ENCODE results near the gene ASNSD1.
"Not testable (repeated sequence)": the region's sequence is repeated elsewhere in the genome, so short reads cannot be mapped to it uniquely, and the experiment has no call there.

Gene ASNSD1

DNA sequence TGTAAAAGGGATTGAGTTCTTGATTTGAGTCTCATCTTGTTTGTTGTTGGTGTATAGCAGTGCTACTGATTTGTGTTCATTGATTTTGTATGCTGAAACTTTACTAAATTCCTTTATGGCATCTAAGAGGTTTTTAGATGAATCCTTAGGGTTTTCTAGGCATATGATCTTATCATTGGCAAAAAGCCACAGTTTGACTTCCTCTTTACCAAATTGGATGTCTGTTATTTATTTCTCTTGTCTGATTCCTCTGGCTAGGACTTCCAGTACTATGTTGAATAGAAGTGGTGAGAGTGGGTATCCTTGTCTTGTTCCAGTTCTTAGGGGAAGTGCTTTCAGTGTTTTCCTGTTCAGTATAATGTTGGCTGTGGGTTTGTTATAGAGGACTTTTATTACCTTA is 18.0 kb downstream of the ASNSD1 start:
- H3K9me3 ChIP-seq (ENCODE audit: control insufficient read depth, low read length): no peaks in the 10 kb centered on the region

DNA sequence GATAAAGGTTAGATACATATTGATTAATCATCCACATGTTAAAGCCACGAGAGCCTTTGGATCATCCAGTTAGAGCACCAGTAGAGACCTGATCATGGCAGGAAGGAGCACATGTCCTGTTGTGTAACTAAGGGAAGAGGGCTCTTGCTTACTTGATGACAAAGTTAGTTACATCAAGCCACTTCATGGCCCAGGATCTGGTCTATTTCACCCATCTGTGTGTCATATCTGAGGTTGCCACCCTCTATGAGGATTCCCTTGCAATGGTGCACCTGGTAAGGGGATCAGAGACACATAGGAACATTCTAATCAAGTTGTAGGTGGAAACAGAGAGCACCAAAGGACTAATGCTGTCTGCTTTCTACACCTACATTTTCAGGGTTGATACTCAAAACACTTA is 19.9 kb downstream of the ASNSD1 start:
- H3K9ac ChIP-seq (ENCODE audit: low read length): no peak overlapping the region
- no peaks in the 10 kb centered on the region for H3K36me3 ChIP-seq (ENCODE audit: control insufficient read depth, insufficient read depth, low read length)
- no peaks in the 10 kb centered on the region for H3K27me3 ChIP-seq (ENCODE audit: control insufficient read depth, insufficient read depth, low read length)
- no peak overlapping the region for H3K4me3 ChIP-seq (ENCODE audit: low read length)
- peaks cover 5% of the 10 kb centered on the region for H3K4me1 ChIP-seq (ENCODE audit: control insufficient read depth, insufficient read depth, low read length)
- H3K9me3 ChIP-seq (ENCODE audit: control insufficient read depth, low read length): no peaks in the 10 kb centered on the region

More for the DNA sequence above, 18.0 kb downstream of the ASNSD1 start:
- Histone ChIP-seq H3K4me1 (ENCODE audit: control insufficient read depth, insufficient read depth, low read length) (no peaks in the 10 kb centered on the region), H3K36me3 (ENCODE audit: control insufficient read depth, insufficient read depth, low read length) (no peaks in the 10 kb centered on the region), H3K27me3 (ENCODE audit: control insufficient read depth, insufficient read depth, low read length) (no peaks in the 10 kb centered on the region), H3K4me3 (ENCODE audit: low read length) (no peak overlapping the region), H3K9ac (ENCODE audit: low read length) (no peak overlapping the region)

DNA sequence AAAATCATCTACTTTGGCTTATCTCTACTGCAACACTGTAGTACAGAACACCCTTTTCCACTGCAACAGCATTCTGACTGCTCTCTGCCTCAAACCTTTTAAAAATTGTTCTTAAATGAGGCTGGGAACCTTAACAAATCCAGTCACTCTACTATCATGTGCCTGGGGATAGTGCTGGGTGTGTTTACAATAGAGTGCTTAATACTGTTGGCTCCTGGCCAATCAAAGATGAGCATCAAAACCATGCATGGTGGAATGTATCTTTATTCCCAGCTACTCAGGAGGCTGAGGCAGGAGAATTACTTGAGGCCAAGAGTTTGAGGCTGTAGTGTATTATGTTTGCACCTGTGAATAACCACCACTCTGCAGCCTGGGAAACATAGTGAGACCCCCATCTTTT is 20.6 kb downstream of the ASNSD1 start:
- H3K4me3 ChIP-seq (ENCODE audit: low read length): no peak overlapping the region
- no peaks in the 10 kb centered on the region for H3K36me3 ChIP-seq (ENCODE audit: control insufficient read depth, insufficient read depth, low read length)
- H3K27me3 ChIP-seq (ENCODE audit: control insufficient read depth, insufficient read depth, low read length): no peaks in the 10 kb centered on the region
- no peaks in the 10 kb centered on the region for H3K9me3 ChIP-seq (ENCODE audit: control insufficient read depth, low read length)
- H3K9ac ChIP-seq (ENCODE audit: low read length): no peak overlapping the region
- H3K4me1 ChIP-seq (ENCODE audit: control insufficient read depth, insufficient read depth, low read length): peaks cover 5% of the 10 kb centered on the region

DNA sequence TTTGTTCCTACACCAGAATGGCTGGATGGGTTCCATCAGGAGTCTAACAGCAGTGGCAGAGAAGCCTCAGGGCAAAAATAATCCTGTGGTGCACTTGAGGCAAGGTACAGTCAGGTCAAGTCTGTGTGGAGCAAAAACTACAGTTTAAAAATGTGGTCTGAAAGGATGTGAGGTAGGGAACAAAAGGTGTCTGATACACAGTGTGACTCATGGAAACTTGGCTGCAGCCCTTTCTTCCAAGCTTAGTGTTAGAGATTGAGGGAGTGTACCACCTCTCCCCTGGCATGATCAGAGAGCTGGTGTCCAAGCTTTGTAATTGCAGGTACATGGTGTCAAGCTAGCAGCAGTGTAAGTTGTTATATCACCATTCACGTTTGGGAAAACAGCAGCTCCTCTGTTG is 22.1 kb downstream of the ASNSD1 start:
- Histone ChIP-seq H3K27me3 (ENCODE audit: control insufficient read depth, insufficient read depth, low read length) (no peaks in the 10 kb centered on the region), H3K4me1 (ENCODE audit: control insufficient read depth, insufficient read depth, low read length) (peaks cover 5% of the 10 kb centered on the region), H3K9ac (ENCODE audit: low read length) (no peak overlapping the region), H3K9me3 (ENCODE audit: control insufficient read depth, low read length) (no peaks in the 10 kb centered on the region), H3K36me3 (ENCODE audit: control insufficient read depth, insufficient read depth, low read length) (no peaks in the 10 kb centered on the region), H3K4me3 (ENCODE audit: low read length) (no peak overlapping the region)

DNA sequence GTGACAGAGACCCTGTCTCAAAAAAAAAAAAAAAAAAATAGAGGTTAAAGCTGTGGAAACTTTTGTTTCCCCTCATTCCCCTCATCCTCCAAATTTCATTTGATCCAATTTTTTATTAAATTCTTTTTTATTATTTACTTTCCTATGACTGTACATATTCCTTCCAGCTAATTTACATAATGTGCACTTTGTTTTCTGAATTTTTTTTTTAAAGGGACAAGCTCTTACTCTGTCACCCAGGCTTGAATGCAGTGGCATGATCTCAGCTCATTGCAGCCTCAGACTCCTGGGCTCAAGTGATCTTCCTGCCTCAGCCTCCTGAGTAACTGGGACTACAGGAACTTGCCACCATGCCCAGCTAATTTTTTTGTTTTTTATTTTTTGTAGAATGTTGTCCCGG is 23.6 kb downstream of the ASNSD1 start:
- H3K9me3 ChIP-seq (ENCODE audit: control insufficient read depth, low read length): no peaks in the 10 kb centered on the region
- H3K9ac ChIP-seq (ENCODE audit: low read length): no peak overlapping the region
- no peaks in the 10 kb centered on the region for H3K36me3 ChIP-seq (ENCODE audit: control insufficient read depth, insufficient read depth, low read length)
- no peak overlapping the region for H3K4me3 ChIP-seq (ENCODE audit: low read length)
- no peaks in the 10 kb centered on the region for H3K27me3 ChIP-seq (ENCODE audit: control insufficient read depth, insufficient read depth, low read length)
- peaks cover 5% of the 10 kb centered on the region for H3K4me1 ChIP-seq (ENCODE audit: control insufficient read depth, insufficient read depth, low read length)

DNA sequence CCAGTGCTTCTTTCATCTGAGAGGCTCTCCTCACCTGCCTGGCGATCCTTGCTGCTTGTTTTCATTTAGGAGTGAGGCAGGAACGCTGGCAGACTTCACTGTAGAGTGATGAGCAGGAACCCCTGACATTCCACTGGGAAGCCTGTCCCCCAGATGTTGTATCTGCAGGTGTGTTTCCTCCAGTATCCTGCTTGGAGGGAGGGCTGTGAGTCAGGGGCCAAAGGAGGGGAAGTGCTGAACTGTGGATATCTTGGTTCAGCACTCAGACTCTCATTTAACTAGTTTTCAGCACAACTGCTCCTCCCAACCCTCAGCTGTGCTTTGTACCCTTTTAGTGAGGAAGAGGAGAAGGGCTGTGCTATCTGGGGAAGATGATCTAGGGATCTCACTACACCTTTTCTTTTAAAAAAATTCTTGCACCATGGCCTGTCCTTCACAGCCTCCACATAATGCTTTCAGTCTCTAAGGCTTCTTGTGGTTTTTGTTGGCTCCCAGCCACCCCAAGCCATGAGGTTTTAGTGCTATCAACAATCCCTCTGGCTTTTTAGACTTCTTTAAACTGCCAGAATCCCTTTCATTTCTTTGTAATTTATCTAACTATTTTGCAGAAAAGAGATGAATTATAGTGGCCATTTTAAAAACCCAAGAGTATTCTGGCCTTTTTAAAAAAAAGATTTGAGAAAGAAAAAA is 24.4 kb downstream of the ASNSD1 start:
- no peaks in the 10 kb centered on the region for H3K9me3 ChIP-seq (ENCODE audit: control insufficient read depth, low read length)
- no peak overlapping the region for H3K4me3 ChIP-seq (ENCODE audit: low read length)
- peaks cover 5% of the 10 kb centered on the region for H3K4me1 ChIP-seq (ENCODE audit: control insufficient read depth, insufficient read depth, low read length)
- no peaks in the 10 kb centered on the region for H3K27me3 ChIP-seq (ENCODE audit: control insufficient read depth, insufficient read depth, low read length)
- no peak overlapping the region for H3K9ac ChIP-seq (ENCODE audit: low read length)
- no peaks in the 10 kb centered on the region for H3K36me3 ChIP-seq (ENCODE audit: control insufficient read depth, insufficient read depth, low read length)

DNA sequence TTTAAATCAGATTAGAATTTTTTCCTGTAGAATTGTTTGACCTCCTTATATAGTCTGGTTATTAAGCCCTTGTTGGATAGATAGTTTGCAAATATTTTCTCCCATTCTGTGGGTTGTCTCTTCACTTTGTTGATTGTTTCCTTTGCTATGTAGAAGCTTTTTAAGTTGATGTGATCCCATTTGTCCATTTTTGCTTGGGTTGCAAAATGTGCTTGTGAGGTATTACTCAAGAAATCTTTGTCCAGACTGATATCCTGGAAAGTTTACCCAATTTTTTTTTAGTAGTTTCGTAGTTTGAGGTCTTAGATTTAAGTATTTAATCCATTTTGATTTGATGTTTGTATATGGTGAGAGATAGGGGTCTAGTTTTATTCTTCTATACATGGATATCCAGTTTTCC is 26.5 kb downstream of the ASNSD1 start:
- not testable (repeated sequence) for H3K4me1 ChIP-seq (ENCODE audit: control insufficient read depth, insufficient read depth, low read length); H3K9ac ChIP-seq (ENCODE audit: low read length); H3K27me3 ChIP-seq (ENCODE audit: control insufficient read depth, insufficient read depth, low read length); H3K4me3 ChIP-seq (ENCODE audit: low read length); H3K9me3 ChIP-seq (ENCODE audit: control insufficient read depth, low read length); H3K36me3 ChIP-seq (ENCODE audit: control insufficient read depth, insufficient read depth, low read length)

DNA sequence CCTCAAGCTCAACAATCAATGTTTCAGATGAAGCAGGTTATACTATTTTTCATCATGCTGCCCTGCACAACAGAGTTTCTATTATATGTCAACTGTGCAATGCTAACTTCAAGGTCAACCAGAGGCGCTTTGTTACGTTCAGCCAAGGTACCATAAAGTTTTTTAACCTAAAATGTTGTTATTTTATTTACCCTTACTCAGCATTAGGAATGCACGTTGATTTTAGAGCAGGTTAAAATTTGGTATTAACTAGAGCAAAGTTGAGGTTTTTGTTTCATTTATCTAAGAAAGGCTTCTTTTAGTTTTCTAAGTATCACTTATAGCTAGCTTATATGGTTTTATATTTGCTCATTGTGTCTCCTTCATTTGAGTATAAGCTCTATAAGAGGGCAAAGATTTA is 35.0 kb downstream of the ASNSD1 start:
- Histone ChIP-seq H3K9me3 (ENCODE audit: control insufficient read depth, low read length) (no peaks in the 10 kb centered on the region), H3K9ac (ENCODE audit: low read length) (no peak overlapping the region), H3K4me1 (ENCODE audit: control insufficient read depth, insufficient read depth, low read length) (peaks cover 6% of the 10 kb centered on the region), H3K4me3 (ENCODE audit: low read length) (no peak overlapping the region), H3K27me3 (ENCODE audit: control insufficient read depth, insufficient read depth, low read length) (no peaks in the 10 kb centered on the region), H3K36me3 (ENCODE audit: control insufficient read depth, insufficient read depth, low read length) (no peaks in the 10 kb centered on the region)

DNA sequence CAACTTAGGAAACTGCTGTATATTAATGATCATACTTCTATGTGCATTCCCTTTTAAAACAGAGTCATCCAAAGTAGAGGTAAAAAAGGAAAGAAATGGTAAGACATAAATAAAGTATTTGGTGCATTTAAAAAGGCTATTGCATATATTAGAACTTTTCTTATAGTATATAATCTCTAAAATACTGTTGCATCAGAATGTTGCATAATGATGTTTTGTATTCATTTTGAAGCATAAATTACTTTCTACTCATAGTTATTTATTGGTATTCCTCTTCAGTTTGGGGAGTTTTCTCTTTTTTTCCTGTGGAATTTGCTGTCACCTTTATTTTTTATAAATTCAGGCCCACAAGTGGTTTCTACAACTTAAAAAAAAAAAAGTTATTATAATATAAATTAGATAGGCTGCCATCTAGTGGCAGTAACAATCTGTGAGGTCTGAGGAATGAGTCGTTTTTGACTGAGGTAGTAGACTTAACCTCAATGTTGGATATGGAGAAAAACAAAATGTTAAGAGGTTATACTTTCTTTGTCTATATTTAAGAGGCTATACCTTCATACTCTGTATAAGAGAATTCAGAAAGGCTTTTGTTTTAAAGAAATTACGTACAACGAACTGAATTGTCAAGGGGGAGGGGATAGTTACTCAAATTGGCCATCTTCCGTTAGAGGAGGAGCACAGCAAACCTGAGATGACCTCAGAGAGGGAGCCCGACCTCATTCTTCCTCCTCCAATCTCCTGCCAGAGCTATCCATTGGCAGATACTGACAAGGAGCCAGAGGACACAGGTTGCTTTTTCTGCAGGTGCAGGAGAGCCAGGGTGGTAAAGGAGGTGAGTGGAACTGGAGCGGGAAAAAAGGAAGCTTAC is 37.0 kb downstream of the ASNSD1 start:
- H3K27me3 ChIP-seq (ENCODE audit: control insufficient read depth, insufficient read depth, low read length): no peaks in the 10 kb centered on the region
- H3K36me3 ChIP-seq (ENCODE audit: control insufficient read depth, insufficient read depth, low read length): no peaks in the 10 kb centered on the region
- peaks cover 6% of the 10 kb centered on the region for H3K4me1 ChIP-seq (ENCODE audit: control insufficient read depth, insufficient read depth, low read length)
- no peaks in the 10 kb centered on the region for H3K9me3 ChIP-seq (ENCODE audit: control insufficient read depth, low read length)
- H3K9ac ChIP-seq (ENCODE audit: low read length): no peak overlapping the region
- H3K4me3 ChIP-seq (ENCODE audit: low read length): no peak overlapping the region

DNA sequence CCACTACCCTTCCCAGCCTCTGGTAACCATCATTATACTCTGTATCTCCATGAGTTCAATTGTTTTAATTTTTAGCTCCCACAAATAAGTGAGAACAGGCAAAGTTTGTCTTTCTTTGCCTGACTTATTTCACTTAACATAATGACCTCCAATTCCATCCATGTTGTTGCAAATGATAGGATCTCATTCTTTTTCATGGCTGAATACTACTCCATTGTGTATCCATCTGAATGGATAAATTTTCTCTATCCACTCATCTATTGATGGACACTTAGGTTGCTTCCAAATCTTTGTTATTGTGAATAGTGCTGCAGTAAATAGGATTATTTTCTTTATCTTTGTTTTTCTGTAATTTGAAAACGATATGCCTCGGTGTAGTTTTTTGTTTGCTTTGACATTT is 39.4 kb downstream of the ASNSD1 start:
- no peaks in the 10 kb centered on the region for H3K9me3 ChIP-seq (ENCODE audit: control insufficient read depth, low read length)
- H3K4me3 ChIP-seq (ENCODE audit: low read length): no peak overlapping the region
- H3K4me1 ChIP-seq (ENCODE audit: control insufficient read depth, insufficient read depth, low read length): peaks cover 6% of the 10 kb centered on the region
- H3K27me3 ChIP-seq (ENCODE audit: control insufficient read depth, insufficient read depth, low read length): no peaks in the 10 kb centered on the region
- no peaks in the 10 kb centered on the region for H3K36me3 ChIP-seq (ENCODE audit: control insufficient read depth, insufficient read depth, low read length)
- no peak overlapping the region for H3K9ac ChIP-seq (ENCODE audit: low read length)

DNA sequence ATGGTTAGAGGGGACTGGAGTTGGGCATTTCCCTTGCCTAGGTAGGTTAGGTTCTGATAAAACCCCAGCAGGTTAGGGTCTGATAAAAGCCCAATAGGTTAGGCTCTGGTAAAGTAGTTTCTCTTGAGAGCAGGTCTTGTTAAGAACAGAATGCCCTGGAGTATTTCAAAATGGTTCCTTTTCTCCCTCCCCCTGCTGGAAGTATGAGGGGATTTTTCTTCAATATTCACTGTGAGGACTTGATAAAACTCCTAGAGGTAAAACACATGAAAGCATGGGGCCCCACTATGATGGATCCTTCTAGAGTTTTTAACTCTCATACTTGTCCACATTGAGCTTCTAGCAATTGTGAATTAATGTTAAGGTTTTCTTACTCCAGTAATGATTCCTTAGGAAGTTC is 40.8 kb downstream of the ASNSD1 start:
- no peaks in the 10 kb centered on the region for H3K27me3 ChIP-seq (ENCODE audit: control insufficient read depth, insufficient read depth, low read length)
- no peaks in the 10 kb centered on the region for H3K36me3 ChIP-seq (ENCODE audit: control insufficient read depth, insufficient read depth, low read length)

DNA sequence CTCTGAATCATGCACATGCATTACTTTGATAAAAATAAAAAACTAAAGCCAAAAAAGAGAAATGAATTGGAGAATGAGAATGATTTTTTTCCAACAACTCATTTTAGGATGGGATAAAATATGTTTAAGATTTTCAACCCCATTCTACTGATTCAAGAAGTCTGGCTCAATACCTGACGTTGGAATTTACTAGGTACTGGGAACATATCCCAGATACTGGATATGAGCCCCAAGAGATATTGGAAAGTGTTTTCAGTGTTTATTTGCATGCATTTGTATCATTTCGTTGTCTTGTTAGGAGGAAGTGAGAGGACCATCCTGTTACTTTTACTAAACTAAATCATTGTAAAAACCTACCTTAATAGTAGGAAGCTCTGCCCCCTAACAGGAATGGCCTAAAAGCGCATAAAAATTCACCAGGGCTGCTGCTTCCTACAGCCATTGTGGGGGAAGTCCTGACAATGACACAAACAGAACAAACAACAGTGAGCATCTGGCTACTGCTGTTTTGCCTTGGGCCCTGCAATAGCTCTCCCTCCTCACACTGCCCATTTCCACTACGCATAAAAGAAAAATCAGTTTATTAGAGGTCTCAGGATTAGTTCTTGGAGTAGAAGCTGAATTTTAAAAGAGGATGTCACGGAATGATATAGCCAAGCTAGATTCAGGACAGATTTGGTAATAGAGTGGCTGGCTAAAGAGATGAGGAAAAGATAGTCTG is 48.4 kb downstream of the ASNSD1 start:
- Histone ChIP-seq H3K9ac (ENCODE audit: low read length) (no peak overlapping the region), H3K4me1 (ENCODE audit: control insufficient read depth, insufficient read depth, low read length) (no peaks in the 10 kb centered on the region), H3K27me3 (ENCODE audit: control insufficient read depth, insufficient read depth, low read length) (no peaks in the 10 kb centered on the region), H3K36me3 (ENCODE audit: control insufficient read depth, insufficient read depth, low read length) (no peaks in the 10 kb centered on the region), H3K4me3 (ENCODE audit: low read length) (no peak overlapping the region), H3K9me3 (ENCODE audit: control insufficient read depth, low read length) (no peaks in the 10 kb centered on the region)

More for the DNA sequence above, 40.8 kb downstream of the ASNSD1 start:
- Histone ChIP-seq H3K4me1 (ENCODE audit: control insufficient read depth, insufficient read depth, low read length) (peaks cover 6% of the 10 kb centered on the region), H3K4me3 (ENCODE audit: low read length) (no peak overlapping the region), H3K9me3 (ENCODE audit: control insufficient read depth, low read length) (no peaks in the 10 kb centered on the region), H3K9ac (ENCODE audit: low read length) (no peak overlapping the region)

Data from mucosa of stomach (tissue), 1 donor.